K562 (cell line): ENCODE data around the gene NRARP. TPM values are rescaled to one million over a fixed set of nuclear protein-coding genes. Genes with fewer than 3 reads are reported as not detected.
A peak's percentile ranks its signal among the peaks of the same experiment; 100 is the strongest.

Experiments
- ATAC-seq: fragments of 200-7000 bp; cut with Tn5 transposase; 3 replicates; pipeline ENCODE4 v1.9.1; 2020; ENCODE audit warnings: moderate library complexity
- BruUV-seq: library from RNA; stranded (reverse); fragments of 400-500 nt; replicated peaks from 2 replicates; lab custom pipeline; 2021; lab: Mats Ljungman, UMichigan
- CTCF ChIA-PET: fragments of 300-600 bp; formaldehyde crosslinking; extraction: SDS; loops from one replicate; lab custom pipeline; 2021; ENCODE audit warnings: low intra/inter-chr PET ratio; lab: Yijun Ruan, JAX
- POLR2A ChIA-PET: fragments of 300-600, 350-650 bp; sonication (Branson Sonifier 250); formaldehyde crosslinking; extraction: SDS; loops from one replicate; lab custom pipeline; 2021; ENCODE audit warnings: antibody characterized with exemption, inconsistent platforms; lab: Yijun Ruan, JAX
- DNase-seq, 4 experiments: peaks; one replicate each; pipeline versions ENCODE4 v3.0.0 to v3.0.0-alpha.2; 2011 to 2018; ENCODE audit warnings: low spot score in 3 of 4, mixed read lengths in 3 of 4; ENCODE audit errors: extremely low read depth in 1 of 4
- FAIRE-seq: peaks from 2 replicates; lab custom pipeline; 2011; peaks lifted over from hg19 to GRCh38; lab: Jason Lieb, UNC
- H2AFZ ChIP-seq: 2 replicates; pipeline ENCODE4 v1.6.0; 2011; ENCODE audit warnings: low read depth, low read length, control low read depth, inconsistent platforms
- H3K27ac ChIP-seq: fragments of 200-600 bp; 3 replicates; pipeline ENCODE4 v1.8.0; 2011; ENCODE audit warnings: low read depth, mild to moderate bottlenecking, control low read depth, inconsistent platforms, low read length, moderate library complexity, mixed read lengths; ENCODE audit errors: extremely low read depth
- H3K27me3 ChIP-seq, 2 experiments: fragments of 300-600 bp in 1 of 2; 2 replicates in 1 of 2; 3 replicates in 1 of 2; pipeline versions ENCODE4 v1.6.0 to v1.8.0; 2011; ENCODE audit warnings: inconsistent platforms in 2 of 2, low read length in 2 of 2, mild to moderate bottlenecking in 1 of 2, mixed read lengths in 1 of 2, moderate library complexity in 1 of 2; ENCODE audit not compliant: control insufficient read depth in 2 of 2, insufficient read depth in 2 of 2
- H3K36me3 ChIP-seq: fragments of 300-600 bp; 3 replicates; pipeline ENCODE4 v1.8.0; 2011; ENCODE audit warnings: mild to moderate bottlenecking, low read length, inconsistent platforms; ENCODE audit not compliant: control insufficient read depth, insufficient read depth
- H3K4me1 ChIP-seq, 2 experiments: fragments of 200-600 bp in 1 of 2; replicated peaks in 1 of 2; 2 replicates in 1 of 2; 3 replicates in 1 of 2; pipeline versions ENCODE4 v1.5.1 to v1.8.0; 2011; ENCODE audit warnings: inconsistent platforms in 2 of 2, low read length in 2 of 2, mild to moderate bottlenecking in 1 of 2, mixed read lengths in 1 of 2, moderate library complexity in 1 of 2; ENCODE audit not compliant: control insufficient read depth in 2 of 2, insufficient read depth in 2 of 2
- H3K4me2 ChIP-seq: 2 replicates; pipeline ENCODE4 v1.6.1; 2011; ENCODE audit warnings: low read length, control low read depth, inconsistent platforms, mixed read lengths; ENCODE audit not compliant: insufficient read depth
- H3K4me3 ChIP-seq: fragments of 200-600 bp; sonication (generic), shearing (Covaris generic); 2 replicates; pipeline ENCODE4 v1.5.1; 2016; ENCODE audit warnings: control low read depth, inconsistent platforms
- H3K79me2 ChIP-seq: fragments of 200-600 bp; 3 replicates; pipeline ENCODE4 v1.8.0; 2011; ENCODE audit warnings: low read length, inconsistent platforms; ENCODE audit not compliant: control insufficient read depth, insufficient read depth
- H3K9ac ChIP-seq, 2 experiments: 2 replicates each; pipeline versions ENCODE4 v1.6.0 to v1.6.1; 2011; ENCODE audit warnings: low read depth in 2 of 2, low read length in 2 of 2, control low read depth in 1 of 2, inconsistent platforms in 1 of 2, mild to moderate bottlenecking in 1 of 2, mixed read lengths in 1 of 2; ENCODE audit not compliant: insufficient read depth in 1 of 2
- H3K9me1 ChIP-seq: one replicate; pipeline ENCODE4 v1.6.0; 2011; ENCODE audit warnings: inconsistent platforms, mild to moderate bottlenecking, low read length, moderate library complexity; ENCODE audit not compliant: control insufficient read depth, insufficient read depth
- H3K9me3 ChIP-seq: replicated peaks from 2 replicates; pipeline ENCODE4 v1.5.1; 2011; ENCODE audit warnings: low read depth, low read length, inconsistent platforms; ENCODE audit not compliant: control insufficient read depth, insufficient read depth
- H4K20me1 ChIP-seq: replicated peaks from 2 replicates; pipeline ENCODE4 v1.6.1; 2011; ENCODE audit warnings: low read length, inconsistent platforms, mixed read lengths; ENCODE audit not compliant: control insufficient read depth, insufficient read depth
- HOXB6 ChIP-seq: fragments of 250-450 bp; sonication (Bioruptor Pico); IDR thresholded peaks from 2 replicates; pipeline ENCODE4 v1.5.1; 2022; ENCODE audit warnings: mild to moderate bottlenecking, borderline replicate concordance
- MAFK ChIP-seq: IDR thresholded peaks from 2 replicates; pipeline ENCODE4 v1.6.1; 2011; ENCODE audit warnings: low read length, improper control_type of control experiment
- SPI1 ChIP-seq: IDR thresholded peaks from 2 replicates; pipeline ENCODE4 v1.6.1; 2011; ENCODE audit warnings: low read depth, low read length, control low read depth, borderline replicate concordance
- TARDBP ChIP-seq: fragments of 450-650 bp; IDR thresholded peaks from 2 replicates; pipeline ENCODE4 v1.6.1; 2016
- ZBTB7A ChIP-seq: IDR thresholded peaks from 2 replicates; pipeline ENCODE4 v1.6.1; 2011; ENCODE audit warnings: low read depth, mild to moderate bottlenecking, low read length, moderate library complexity, borderline replicate concordance; ENCODE audit not compliant: control insufficient read depth
- ZNF354B ChIP-seq: fragments of 250-450 bp; sonication (Bioruptor Pico); IDR thresholded peaks from 2 replicates; pipeline ENCODE4 v1.4.0; 2020
- WGBS: fragments of 100-300 bp; shearing (Covaris generic); methylation state at CpG from one replicate; pipeline ENCODE4 v1.1.6; 2016; ENCODE audit warnings: low coverage, mixed read lengths; ENCODE audit not compliant: insufficient coverage; ENCODE audit errors: missing lambda C conversion rate; 5-methylcytosine and 5-hydroxymethylcytosine counted together
- in situ Hi-C: fragments of 300-500 bp; cut with MboI; formaldehyde crosslinking; loops from 4 replicates; pipeline ENCODE4 v1.15.0; 2018; ENCODE audit warnings: inconsistent platforms, mixed read lengths
- intact Hi-C: fragments of 100-400 bp; cut with micrococcal nuclease; formaldehyde crosslinking; loops from 2 replicates; pipeline ENCODE4 v1.14.2; 2022
- polyA plus RNA-seq, 8 experiments: library from polyadenylated mRNA; depleted of rRNA in 4 of 8; stranded (reverse) in 5 of 8; unstranded in 3 of 8; fragments of >200 nt; fragmentation: Nextera tagmentation in 2 of 8; fragmentation: Illumina TruSeq in 1 of 8; extraction: Ambion mirVana in 2 of 8; extraction: Trizol in 1 of 8; gene quantifications; 2 replicates each; pipeline versions ENCODE4 v1.2.1 to v1.2.3, GENCODE V29; 2011 to 2014; ENCODE audit warnings: inconsistent platforms in 1 of 8, missing spikeins in 1 of 8
- total RNA-seq, 7 experiments: library from RNA; depleted of rRNA in 6 of 7; stranded (reverse); fragments of >200 nt in 6 of 7; fragmentation: Illumina TruSeq in 2 of 7; extraction: Trizol in 2 of 7; gene quantifications; 2 replicates each; pipeline versions ENCODE4 v1.2.1 to v1.2.3, GENCODE V29; 2011 to 2021; ENCODE audit warnings: low replicate concordance in 1 of 7
- TF ChIP-seq, protein P1 (sequence below), 2 experiments: IDR thresholded peaks; 2 replicates each; pipeline ENCODE4 v1.6.1; 2011; ENCODE audit warnings: borderline replicate concordance in 1 of 2, control low read depth in 1 of 2, low read depth in 1 of 2, low read length in 1 of 2, mild to moderate bottlenecking in 1 of 2, mixed read lengths in 1 of 2, moderate library complexity in 1 of 2; ENCODE audit not compliant: insufficient read depth in 1 of 2, insufficient read length in 1 of 2, poor library complexity in 1 of 2, severe bottlenecking in 1 of 2; ENCODE audit errors: extremely low read depth in 1 of 2
- TF ChIP-seq, protein P2 (sequence below), 2 experiments: IDR thresholded peaks; 2 replicates each; pipeline ENCODE4 v1.6.1; 2012; ENCODE audit warnings: improper control_type of control experiment in 2 of 2, low read depth in 2 of 2, low read length in 2 of 2, borderline replicate concordance in 1 of 2
- TF ChIP-seq, protein P3 (sequence below), 2 experiments: fragments of 450-650 bp; conservative IDR thresholded peaks; 2 replicates each; pipeline ENCODE4 v1.6.1; 2017; ENCODE audit warnings: mild to moderate bottlenecking in 2 of 2, moderate library complexity in 2 of 2
- TF ChIP-seq, protein P4 (sequence below): fragments of 250-450 bp; sonication (Bioruptor Pico); IDR thresholded peaks from 2 replicates; pipeline ENCODE4 v1.4.0; 2020; ENCODE audit warnings: borderline replicate concordance

NRARP gene
- total and polyA plus RNA-seq, 9 of the 15 experiments (the other 6 are each of a cell fraction or from before 2014, with no cell fraction given) = 2.0 to 24.5 (median 7.2) TPM; not detected in 2

DNA sequence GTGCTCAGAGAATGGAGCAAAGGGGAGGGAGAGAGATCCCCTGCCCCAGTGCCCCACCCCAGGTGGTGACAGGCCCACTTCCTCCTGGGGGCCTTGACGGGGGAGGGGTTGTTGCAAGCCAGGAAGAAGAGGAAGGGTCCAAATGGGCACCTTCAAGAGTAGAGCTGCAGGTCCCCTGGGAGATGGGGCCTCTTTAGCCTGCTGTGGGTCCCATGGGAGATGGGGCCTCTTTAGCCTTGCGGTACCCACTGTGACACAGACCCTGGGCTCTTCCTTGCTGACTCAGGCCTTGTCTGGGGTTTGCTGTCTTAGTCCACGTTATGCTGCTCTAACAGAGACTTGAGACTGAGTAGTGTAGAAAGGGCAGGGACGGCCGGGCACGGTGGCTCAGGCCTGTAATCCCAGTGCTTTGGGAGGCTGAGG lies 34.1 kb downstream of the NRARP start:
- H3K9me1 ChIP-seq = no peaks in the 10 kb centered on the region
- intact Hi-C loops = no loop called here
- peaks cover 80% of the 10 kb centered on the region for H3K36me3 ChIP-seq
- 70% methylated on average over 4 of the region's 6 CpGs for WGBS
- H2AFZ ChIP-seq = no peak overlapping the region
- FAIRE-seq (no peak), DNase-seq (peak in 1 of 4 experiments; percentile 42), ATAC-seq (peak; percentile 70)
- no peaks in the 10 kb centered on the region for H3K9me3 ChIP-seq
- ChIA-PET CTCF (no interaction called here), POLR2A (interaction anchor here (0.5 to 4.2 kb wide), 5 partner anchors 9 to 34 kb away, joined by 3 to 23 read pairs (median 4); partner anchors contain the start of genes NRARP, TOR4A and TUBB4B)
- H3K27ac ChIP-seq = peak overlapping the region; percentile 71; the same call in 2 of the 3 replicates
- TF ChIP-seq TARDBP (no peak), ZNF354B (CRISPR knock-in tag) (no peak), MAFK (peak; percentile 37; the same call in 1 of the 2 replicates), HOXB6 (CRISPR knock-in tag) (no peak), SPI1 (peak; percentile 50; the same call in 1 of the 2 replicates), ZBTB7A (peak; percentile 52; the same call in 1 of the 2 replicates)
- TF ChIP-seq, protein P1, sequence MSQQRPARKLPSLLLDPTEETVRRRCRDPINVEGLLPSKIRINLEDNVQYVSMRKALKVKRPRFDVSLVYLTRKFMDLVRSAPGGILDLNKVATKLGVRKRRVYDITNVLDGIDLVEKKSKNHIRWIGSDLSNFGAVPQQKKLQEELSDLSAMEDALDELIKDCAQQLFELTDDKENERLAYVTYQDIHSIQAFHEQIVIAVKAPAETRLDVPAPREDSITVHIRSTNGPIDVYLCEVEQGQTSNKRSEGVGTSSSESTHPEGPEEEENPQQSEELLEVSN (IDR thresholded peaks at IDR 0.05; ENCODE audit: borderline replicate concordance in 1 of 2, extremely low read depth in 1 of 2, insufficient read depth in 1 of 2, insufficient read length in 1 of 2, low read depth in 1 of 2, low read length in 1 of 2, poor library complexity in 1 of 2, severe bottlenecking in 1 of 2) = no peak
- TF ChIP-seq, protein P2, sequence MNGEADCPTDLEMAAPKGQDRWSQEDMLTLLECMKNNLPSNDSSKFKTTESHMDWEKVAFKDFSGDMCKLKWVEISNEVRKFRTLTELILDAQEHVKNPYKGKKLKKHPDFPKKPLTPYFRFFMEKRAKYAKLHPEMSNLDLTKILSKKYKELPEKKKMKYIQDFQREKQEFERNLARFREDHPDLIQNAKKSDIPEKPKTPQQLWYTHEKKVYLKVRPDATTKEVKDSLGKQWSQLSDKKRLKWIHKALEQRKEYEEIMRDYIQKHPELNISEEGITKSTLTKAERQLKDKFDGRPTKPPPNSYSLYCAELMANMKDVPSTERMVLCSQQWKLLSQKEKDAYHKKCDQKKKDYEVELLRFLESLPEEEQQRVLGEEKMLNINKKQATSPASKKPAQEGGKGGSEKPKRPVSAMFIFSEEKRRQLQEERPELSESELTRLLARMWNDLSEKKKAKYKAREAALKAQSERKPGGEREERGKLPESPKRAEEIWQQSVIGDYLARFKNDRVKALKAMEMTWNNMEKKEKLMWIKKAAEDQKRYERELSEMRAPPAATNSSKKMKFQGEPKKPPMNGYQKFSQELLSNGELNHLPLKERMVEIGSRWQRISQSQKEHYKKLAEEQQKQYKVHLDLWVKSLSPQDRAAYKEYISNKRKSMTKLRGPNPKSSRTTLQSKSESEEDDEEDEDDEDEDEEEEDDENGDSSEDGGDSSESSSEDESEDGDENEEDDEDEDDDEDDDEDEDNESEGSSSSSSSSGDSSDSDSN (IDR thresholded peaks at IDR 0.05; ENCODE audit: borderline replicate concordance in 1 of 2, low read depth in 2 of 2, low read length in 2 of 2) = no peak
- TF ChIP-seq, protein P3, sequence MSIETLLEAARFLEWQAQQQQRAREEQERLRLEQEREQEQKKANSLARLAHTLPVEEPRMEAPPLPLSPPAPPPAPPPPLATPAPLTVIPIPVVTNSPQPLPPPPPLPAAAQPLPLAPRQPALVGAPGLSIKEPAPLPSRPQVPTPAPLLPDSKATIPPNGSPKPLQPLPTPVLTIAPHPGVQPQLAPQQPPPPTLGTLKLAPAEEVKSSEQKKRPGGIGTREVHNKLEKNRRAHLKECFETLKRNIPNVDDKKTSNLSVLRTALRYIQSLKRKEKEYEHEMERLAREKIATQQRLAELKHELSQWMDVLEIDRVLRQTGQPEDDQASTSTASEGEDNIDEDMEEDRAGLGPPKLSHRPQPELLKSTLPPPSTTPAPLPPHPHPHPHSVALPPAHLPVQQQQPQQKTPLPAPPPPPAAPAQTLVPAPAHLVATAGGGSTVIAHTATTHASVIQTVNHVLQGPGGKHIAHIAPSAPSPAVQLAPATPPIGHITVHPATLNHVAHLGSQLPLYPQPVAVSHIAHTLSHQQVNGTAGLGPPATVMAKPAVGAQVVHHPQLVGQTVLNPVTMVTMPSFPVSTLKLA (conservative IDR thresholded peaks at IDR 0.05) = no peak
- TF ChIP-seq, protein P4, sequence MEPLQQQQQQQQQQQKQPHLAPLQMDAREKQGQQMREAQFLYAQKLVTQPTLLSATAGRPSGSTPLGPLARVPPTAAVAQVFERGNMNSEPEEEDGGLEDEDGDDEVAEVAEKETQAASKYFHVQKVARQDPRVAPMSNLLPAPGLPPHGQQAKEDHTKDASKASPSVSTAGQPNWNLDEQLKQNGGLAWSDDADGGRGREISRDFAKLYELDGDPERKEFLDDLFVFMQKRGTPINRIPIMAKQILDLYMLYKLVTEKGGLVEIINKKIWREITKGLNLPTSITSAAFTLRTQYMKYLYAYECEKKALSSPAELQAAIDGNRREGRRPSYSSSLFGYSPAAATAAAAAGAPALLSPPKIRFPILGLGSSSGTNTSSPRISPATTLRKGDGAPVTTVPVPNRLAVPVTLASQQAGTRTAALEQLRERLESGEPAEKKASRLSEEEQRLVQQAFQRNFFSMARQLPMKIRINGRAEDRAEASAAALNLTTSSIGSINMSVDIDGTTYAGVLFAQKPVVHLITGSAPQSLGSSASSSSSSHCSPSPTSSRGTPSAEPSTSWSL (CRISPR knock-in tag) = no peak
- no peak overlapping the region for H3K4me3 ChIP-seq
- in situ Hi-C loops = no loop called here
- peaks cover 20 to 66% of the 10 kb centered on the region in 2 experiments for H3K4me1 ChIP-seq
- H3K27me3 ChIP-seq = no peaks in the 10 kb centered on the region
- H3K9ac ChIP-seq = peak overlapping the region in 1 of 2 experiments; percentile 53; a peak in 1 of 4 replicates
- no peak overlapping the region; the same call in 1 of the 2 replicates for H3K4me2 ChIP-seq
- H4K20me1 ChIP-seq = no peaks in the 10 kb centered on the region
- H3K79me2 ChIP-seq = peaks cover 10% of the 10 kb centered on the region; the same call in 2 of the 3 replicates
- BruUV-seq = no TSS peak
